Activated B cell treated with CpG ODN at 0.5 μM for 24 hours (primary cell): ENCODE measurements around the gene SUPT6H. TPM values are rescaled to one million over a fixed set of nuclear protein-coding genes. Genes with fewer than 3 reads are reported as not detected.
A peak's percentile ranks its signal among the peaks of the same experiment; 100 is the strongest.

Source experiments
- ATAC-seq: fragments of 200-7000 bp; cut with Tn5 transposase; one replicate; pipeline ENCODE4 v1.10.0; 2021; ENCODE audit warnings: low read depth, mild to moderate bottlenecking, moderate library complexity
- CTCF ChIA-PET: fragments of 350-600 bp; sonication (Branson Sonifier 250); formaldehyde crosslinking; loops from one replicate; lab custom pipeline; 2021; ENCODE audit warnings: antibody characterized with exemption; lab: Charles Lee
- POLR2A ChIA-PET: fragments of 350-600 bp; sonication (Branson Sonifier 250); formaldehyde crosslinking; loops from one replicate; lab custom pipeline; 2021; ENCODE audit warnings: antibody characterized with exemption; lab: Charles Lee
- DNase-seq: peaks from one replicate; pipeline ENCODE4 v3.0.0; 2022
- H3K27ac Mint-ChIP-seq: one replicate; pipeline ENCODE4 v1.8.0; 2020; ENCODE audit warnings: mixed read lengths
- H3K27me3 Mint-ChIP-seq: one replicate; pipeline ENCODE4 v1.8.0; 2021; ENCODE audit warnings: mixed read lengths
- H3K36me3 Mint-ChIP-seq: one replicate; pipeline ENCODE4 v1.8.0; 2021; ENCODE audit warnings: low read depth, mixed read lengths
- H3K4me1 Mint-ChIP-seq: one replicate; pipeline ENCODE4 v1.8.0; 2021; ENCODE audit warnings: mixed read lengths
- H3K4me3 Mint-ChIP-seq: one replicate; pipeline ENCODE4 v1.8.0; 2020; ENCODE audit warnings: mild to moderate bottlenecking, mixed read lengths
- H3K9me3 Mint-ChIP-seq: one replicate; pipeline ENCODE4 v1.8.0; 2020; ENCODE audit warnings: mixed read lengths
- CTCF ChIP-seq: fragments of 200-600 bp; IDR thresholded peaks from one replicate; pipeline ENCODE4 v1.8.0; 2022; ENCODE audit warnings: antibody characterized with exemption, mild to moderate bottlenecking
- intact Hi-C: fragments of 100-400 bp; cut with micrococcal nuclease; formaldehyde crosslinking; loops from one replicate; pipeline ENCODE4 v1.15.1; 2024
- total RNA-seq: library from RNA; stranded (reverse); gene quantifications from 2 replicates; pipeline ENCODE4 v1.2.3, GENCODE V29; 2022

The SUPT6H gene
- total RNA-seq, 1 donor from 2014 or later, result 92.4 TPM

GRCh38 chr17:28635506-28635905 is 26.5 kb upstream of the SUPT6H start:
- ATAC-seq, result no peak
- H3K27me3 Mint-ChIP-seq, result no peaks in the 10 kb centered on the region
- CTCF ChIA-PET, result no interaction called here
- no peaks in the 10 kb centered on the region for H3K4me1 Mint-ChIP-seq
- H3K36me3 Mint-ChIP-seq, result peaks cover 97% of the 10 kb centered on the region
- no peak overlapping the region for H3K27ac Mint-ChIP-seq
- no peak for TF ChIP-seq CTCF
- intact Hi-C loops, result no loop called here
- POLR2A ChIA-PET, result interaction anchor here (1.5 kb wide), 1 partner anchor 9 kb away, joined by 7 read pairs; the partner anchor contains the start of gene BLTP2
- no peak for DNase-seq
- H3K4me3 Mint-ChIP-seq, result no peak overlapping the region
- no peaks in the 10 kb centered on the region for H3K9me3 Mint-ChIP-seq

GRCh38 chr17:28641579-28641978 is 20.4 kb upstream of the SUPT6H start:
- no peaks in the 10 kb centered on the region for H3K27me3 Mint-ChIP-seq
- H3K27ac Mint-ChIP-seq, result no peak overlapping the region
- H3K4me3 Mint-ChIP-seq, result no peak overlapping the region
- CTCF ChIA-PET, result no interaction called here
- TF ChIP-seq CTCF, result no peak
- ATAC-seq (no peak), DNase-seq (no peak)
- H3K9me3 Mint-ChIP-seq, result no peaks in the 10 kb centered on the region
- POLR2A ChIA-PET, result no interaction called here
- peaks cover 34% of the 10 kb centered on the region for H3K4me1 Mint-ChIP-seq
- intact Hi-C loops, result no loop called here
- peaks cover 72% of the 10 kb centered on the region for H3K36me3 Mint-ChIP-seq

GRCh38 chr17:28643983-28644786 is 17.8 kb upstream of the SUPT6H start:
- ChIA-PET CTCF (interaction anchor here (0.6 to 2.0 kb wide), 9 partner anchors 18 to 473 kb away, joined by 3 to 10 read pairs (median 5); partner anchors contain the start of genes SDF2 and SUPT6H), POLR2A (interaction anchor here (0.6 to 5.1 kb wide), 24 partner anchors 8 to 495 kb away, joined by 3 to 100 read pairs (median 8); partner anchors contain the start of genes ALDOC, FAM222B, IFT20 and NEK8)
- H3K27ac Mint-ChIP-seq, result peak overlapping the region; percentile 91
- H3K4me3 Mint-ChIP-seq, result peak overlapping the region; percentile 97
- H3K36me3 Mint-ChIP-seq, result peaks cover 60% of the 10 kb centered on the region
- H3K27me3 Mint-ChIP-seq, result no peaks in the 10 kb centered on the region
- intact Hi-C loops, result loop anchor here (2.0 kb wide), 2 partner anchors 67 to 75 kb away; partner anchors contain the start of genes ALDOC and RPL23A
- no peaks in the 10 kb centered on the region for H3K9me3 Mint-ChIP-seq
- peaks cover 40% of the 10 kb centered on the region for H3K4me1 Mint-ChIP-seq
- ATAC-seq (peak; percentile 3), DNase-seq (peak; percentile 28)
- no peak for TF ChIP-seq CTCF

- H3K9me3 Mint-ChIP-seq, result no peaks in the 10 kb centered on the region
- ATAC-seq (peak; percentile 97), DNase-seq (peak; percentile 91)
- ChIA-PET CTCF (interaction anchor here (1.2 to 2.0 kb wide), 8 partner anchors 11 to 472 kb away, joined by 3 to 10 read pairs (median 6); partner anchors contain the start of genes SDF2 and SUPT6H), POLR2A (interaction anchor here (0.6 to 5.1 kb wide), 26 partner anchors 9 to 495 kb away, joined by 3 to 100 read pairs (median 8); partner anchors contain the start of genes ALDOC, DHRS13, FAM222B and IFT20)
- no peak for TF ChIP-seq CTCF
- intact Hi-C loops, result loop anchor here (1.0 to 2.0 kb wide), 8 partner anchors 17 to 307 kb away; partner anchors contain the start of genes ALDOC, RPL23A, SPAG5 and SUPT6H
- H3K36me3 Mint-ChIP-seq, result peaks cover 55% of the 10 kb centered on the region
- H3K4me1 Mint-ChIP-seq, result peaks cover 40% of the 10 kb centered on the region
- peak within 1 kb of the TSS; percentile 97 for H3K4me3 Mint-ChIP-seq
- H3K27me3 Mint-ChIP-seq, result no peaks in the 10 kb centered on the region
- peak within 1 kb of the TSS; percentile 91 for H3K27ac Mint-ChIP-seq
Measured at GRCh38 chr17:28644787-28645575, 17.0 kb upstream of the SUPT6H start, which contains the start of gene BLTP2. TSS of gene BLTP2 (minus strand) at chr17:28645158. CDS start at chr17:28645056, 102 bp downstream.
